ENCODE data around the gene FMO2. TPM values are rescaled to one million over a fixed set of nuclear protein-coding genes. Genes with fewer than 3 reads are reported as not detected.
"Not testable (repeated sequence)": the region's sequence is repeated elsewhere in the genome, so short reads cannot be mapped to it uniquely, and the experiment has no call there.

Gene FMO2
- total and polyA plus RNA-seq, 4 donors, result 157 to 232 (median 198) TPM

DNA sequence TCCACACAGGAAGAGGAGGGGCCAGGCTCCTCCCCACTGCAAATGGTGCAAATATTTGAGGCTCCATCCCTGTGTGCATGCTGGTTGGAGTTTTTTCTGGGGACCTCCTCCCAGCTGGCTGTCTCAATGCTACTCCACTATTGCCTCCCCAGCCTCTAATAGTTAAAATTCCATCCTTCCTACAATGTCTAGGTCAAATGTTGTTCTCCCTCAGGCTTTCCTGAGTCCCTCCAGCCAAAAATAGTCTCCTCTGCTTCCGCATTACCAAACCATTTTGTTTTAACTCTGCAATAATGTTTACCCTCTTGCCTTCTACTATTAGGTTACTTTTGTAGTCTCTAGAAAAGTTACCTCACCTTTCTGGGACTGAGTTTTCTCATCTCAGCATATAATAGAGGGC lies 33.6 kb downstream of the FMO2 start:
- Histone ChIP-seq H3K27me3 (ENCODE audit: control insufficient read depth in 1 of 2, insufficient read depth in 2 of 2, low read length in 1 of 2) (no peaks in the 10 kb centered on the region), H3K4me3 (ENCODE audit: low read length in 2 of 2) (no peak overlapping the region), H3K9me3 (ENCODE audit: control insufficient read depth, low read length) (no peaks in the 10 kb centered on the region), H3K27ac (ENCODE audit: low read depth in 1 of 2, low read length in 2 of 2) (peak overlapping the region; percentile 77 to 95), H3K36me3 (ENCODE audit: control insufficient read depth in 1 of 2, insufficient read depth in 2 of 2, low read length in 1 of 2) (no peaks in the 10 kb centered on the region), H3K4me1 (ENCODE audit: control insufficient read depth in 1 of 2, insufficient read depth in 2 of 2, low read length in 2 of 2) (peaks cover 5 to 6% of the 10 kb centered on the region in 2 donors)
- DNase-seq, result no peak
- 7 to 11% methylated on average over 1 of the region's 1 CpG for whole genome bisulfite sequencing, 2 donors
- ATAC-seq (ENCODE audit: low FRiP score), result peak; percentile 21
- intact Hi-C loops (cut with DNase I), result loop anchor here (5.0 kb wide), 1 partner anchor 76 kb away; no protein-coding TSS in a partner anchor

DNA sequence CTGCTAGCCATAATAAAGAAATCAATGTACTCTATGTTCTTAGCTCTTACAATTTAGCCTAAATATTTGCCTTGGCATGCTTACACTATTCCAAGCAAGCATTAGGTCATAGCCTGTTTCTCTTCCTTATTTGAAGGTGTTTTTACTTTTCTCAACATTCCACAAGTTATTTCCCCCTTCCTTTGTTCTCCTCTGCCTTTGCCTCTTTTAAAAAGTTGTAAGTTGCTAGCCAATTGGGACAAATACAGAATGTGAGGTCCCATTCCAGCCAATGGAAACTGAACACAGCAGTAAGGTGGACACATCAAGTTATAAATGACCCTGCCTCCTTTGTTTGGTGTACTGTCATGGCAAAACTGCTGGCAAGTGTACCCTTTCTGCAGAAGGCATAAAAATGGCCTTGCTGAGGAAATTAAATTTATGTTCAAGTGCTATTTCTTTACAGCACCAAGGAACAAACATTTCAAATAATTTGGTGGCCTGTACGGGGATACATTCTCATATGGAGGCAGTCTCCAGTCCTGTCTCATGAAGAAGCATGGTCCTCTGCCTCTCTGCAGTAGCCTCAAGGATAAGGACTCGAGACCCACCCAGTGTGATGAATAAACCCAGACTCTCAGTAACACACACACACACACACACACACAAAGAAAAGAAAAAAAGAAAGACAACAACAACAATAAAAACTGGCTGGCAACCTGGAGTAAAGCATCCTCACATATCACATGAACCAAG lies 34.4 kb downstream of the FMO2 start:
- intact Hi-C loops (cut with DNase I), result loop anchor here (5.0 kb wide), 1 partner anchor 77 kb away; no protein-coding TSS in a partner anchor
- Histone ChIP-seq H3K9me3 (ENCODE audit: control insufficient read depth, low read length) (no peaks in the 10 kb centered on the region), H3K4me3 (ENCODE audit: low read length in 2 of 2) (no peak overlapping the region), H3K27ac (ENCODE audit: low read depth in 1 of 2, low read length in 2 of 2) (peak overlapping the region; percentile 97 to 98), H3K4me1 (ENCODE audit: control insufficient read depth in 1 of 2, insufficient read depth in 2 of 2, low read length in 2 of 2) (peaks cover 5 to 6% of the 10 kb centered on the region in 2 donors), H3K27me3 (ENCODE audit: control insufficient read depth in 1 of 2, insufficient read depth in 2 of 2, low read length in 1 of 2) (no peaks in the 10 kb centered on the region), H3K36me3 (ENCODE audit: control insufficient read depth in 1 of 2, insufficient read depth in 2 of 2, low read length in 1 of 2) (no peaks in the 10 kb centered on the region)
- DNase-seq (no peak), ATAC-seq (ENCODE audit: low FRiP score) (no peak)
- WGBS, 2 donors, result 24 to 39% methylated on average over 2 of the region's 2 CpGs

DNA sequence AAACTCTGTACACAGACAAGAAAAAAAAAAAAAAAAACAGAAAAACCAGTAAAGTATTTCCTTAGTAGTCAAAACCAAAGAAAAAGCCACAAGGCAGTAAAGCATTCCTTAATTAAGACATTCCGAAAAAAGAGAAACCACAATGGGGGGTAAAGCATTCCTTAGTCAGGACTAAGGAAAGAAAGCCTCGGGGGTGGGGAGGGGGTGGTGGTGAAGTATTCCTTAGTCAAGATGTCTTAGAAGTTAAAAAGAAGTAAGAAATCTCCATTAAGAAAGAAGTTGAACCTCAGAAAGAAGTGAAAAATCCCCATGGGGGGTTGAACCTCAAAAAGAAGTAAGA lies 35.0 kb downstream of the FMO2 start:
- peaks cover 5 to 6% of the 10 kb centered on the region in 2 donors for H3K4me1 ChIP-seq (ENCODE audit: control insufficient read depth in 1 of 2, insufficient read depth in 2 of 2, low read length in 2 of 2)

DNA sequence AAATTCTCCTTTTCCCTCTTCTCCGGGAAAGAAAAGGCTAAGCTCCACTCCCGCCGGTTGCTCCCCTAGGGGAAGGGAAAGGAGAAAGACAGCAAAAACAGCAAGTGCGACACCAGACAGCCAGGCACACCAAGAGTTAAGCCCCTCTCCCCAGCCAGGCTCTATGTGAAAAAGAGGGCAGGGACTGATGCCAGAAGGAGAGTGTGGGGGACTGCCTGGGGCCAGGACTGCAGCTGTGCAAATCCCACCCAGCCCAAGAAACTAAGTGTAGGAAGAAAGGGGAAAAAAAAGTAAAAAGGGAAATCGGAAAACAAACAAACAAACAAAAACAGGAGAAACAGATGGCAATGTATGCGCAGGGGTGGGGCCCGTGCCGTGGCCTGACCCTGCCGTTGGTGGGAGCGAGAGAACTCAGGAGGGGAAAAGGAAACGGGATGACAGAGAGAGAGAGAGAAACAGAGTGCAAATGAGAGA lies 35.5 kb downstream of the FMO2 start:
- WGBS, 2 donors, result 23% methylated on average over 11 of the region's 11 CpGs
- no peak for ATAC-seq (ENCODE audit: low FRiP score)
- peaks cover 5 to 6% of the 10 kb centered on the region in 2 donors for H3K4me1 ChIP-seq (ENCODE audit: control insufficient read depth in 1 of 2, insufficient read depth in 2 of 2, low read length in 2 of 2)
- H3K36me3 ChIP-seq (ENCODE audit: control insufficient read depth in 1 of 2, insufficient read depth in 2 of 2, low read length in 1 of 2), result no peaks in the 10 kb centered on the region
- H3K4me3 ChIP-seq (ENCODE audit: low read length in 2 of 2), result no peak overlapping the region
- H3K27me3 ChIP-seq (ENCODE audit: control insufficient read depth in 1 of 2, insufficient read depth in 2 of 2, low read length in 1 of 2), result no peaks in the 10 kb centered on the region
- intact Hi-C loops (cut with DNase I), result no loop called here
- no peak for DNase-seq
- H3K9me3 ChIP-seq (ENCODE audit: control insufficient read depth, low read length), result no peaks in the 10 kb centered on the region
- peak overlapping the region; percentile 97 to 100 for H3K27ac ChIP-seq (ENCODE audit: low read depth in 1 of 2, low read length in 2 of 2)

More for the DNA sequence above, 35.0 kb downstream of the FMO2 start:
- Histone ChIP-seq H3K27me3 (ENCODE audit: control insufficient read depth in 1 of 2, insufficient read depth in 2 of 2, low read length in 1 of 2) (no peaks in the 10 kb centered on the region), H3K36me3 (ENCODE audit: control insufficient read depth in 1 of 2, insufficient read depth in 2 of 2, low read length in 1 of 2) (no peaks in the 10 kb centered on the region), H3K4me3 (ENCODE audit: low read length in 2 of 2) (no peak overlapping the region), H3K27ac (ENCODE audit: low read depth in 1 of 2, low read length in 2 of 2) (peak overlapping the region in 1 of 2 donors; percentile 97), H3K9me3 (ENCODE audit: control insufficient read depth, low read length) (no peaks in the 10 kb centered on the region)
- ATAC-seq (ENCODE audit: low FRiP score), result no peak
- no peak for DNase-seq
- intact Hi-C loops (cut with DNase I), result no loop called here
- WGBS, 2 donors, result 11 to 21% methylated on average over 2 of the region's 2 CpGs

DNA sequence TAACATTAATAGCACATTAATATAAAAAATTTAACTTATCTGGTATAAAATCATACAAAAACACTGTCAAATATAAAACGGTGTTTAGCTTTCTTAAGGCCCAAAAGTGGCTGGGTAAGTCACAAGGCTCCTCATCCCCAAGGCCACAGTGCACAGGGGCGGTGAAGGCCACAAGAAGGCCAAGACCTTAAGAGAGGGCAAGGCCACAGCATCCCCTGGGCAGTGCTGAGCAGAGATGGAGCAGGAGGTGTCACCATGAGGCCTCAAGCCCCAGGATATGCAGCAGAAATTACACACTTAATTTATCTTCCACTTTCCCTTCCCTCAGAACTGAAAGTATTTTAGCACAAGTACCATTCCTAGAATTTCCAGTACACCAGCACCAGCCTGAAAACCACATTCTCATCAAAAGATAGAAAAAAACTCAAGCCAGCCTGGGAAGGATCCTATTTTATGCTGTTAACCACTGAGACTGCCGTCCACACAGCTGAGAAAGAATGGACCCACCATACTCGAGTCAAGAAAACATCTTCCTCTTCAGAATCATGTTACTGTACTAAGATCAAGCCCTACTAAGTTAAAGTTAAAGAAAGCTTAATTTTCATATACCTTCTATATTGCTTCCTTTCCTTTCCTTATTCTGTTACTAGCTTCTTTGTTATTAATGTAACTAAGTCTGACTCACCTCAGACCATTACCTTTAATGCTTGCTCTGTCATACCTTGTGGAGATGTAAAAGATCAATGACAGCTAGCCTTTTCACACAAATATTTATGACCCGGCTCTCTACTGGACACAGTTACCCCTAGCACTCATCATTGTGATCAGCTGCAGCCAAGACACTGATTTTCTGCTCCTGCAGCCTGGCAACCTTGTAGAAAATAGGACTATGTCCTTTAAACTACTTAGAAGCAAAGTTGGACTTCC lies 36.8 kb downstream of the FMO2 start:
- Histone ChIP-seq H3K27me3 (ENCODE audit: control insufficient read depth in 1 of 2, insufficient read depth in 2 of 2, low read length in 1 of 2) (no peaks in the 10 kb centered on the region), H3K27ac (ENCODE audit: low read depth in 1 of 2, low read length in 2 of 2) (peak overlapping the region in 1 of 2 donors; percentile 96), H3K36me3 (ENCODE audit: control insufficient read depth in 1 of 2, insufficient read depth in 2 of 2, low read length in 1 of 2) (no peaks in the 10 kb centered on the region), H3K4me1 (ENCODE audit: control insufficient read depth in 1 of 2, insufficient read depth in 2 of 2, low read length in 2 of 2) (peaks cover 5 to 6% of the 10 kb centered on the region in 2 donors), H3K4me3 (ENCODE audit: low read length in 2 of 2) (no peak overlapping the region), H3K9me3 (ENCODE audit: control insufficient read depth, low read length) (no peaks in the 10 kb centered on the region)
- ATAC-seq (ENCODE audit: low FRiP score), result no peak
- 37 to 38% methylated on average over 5 of the region's 5 CpGs for WGBS, 2 donors
- intact Hi-C loops (cut with DNase I), result no loop called here
- DNase-seq, result no peak

DNA sequence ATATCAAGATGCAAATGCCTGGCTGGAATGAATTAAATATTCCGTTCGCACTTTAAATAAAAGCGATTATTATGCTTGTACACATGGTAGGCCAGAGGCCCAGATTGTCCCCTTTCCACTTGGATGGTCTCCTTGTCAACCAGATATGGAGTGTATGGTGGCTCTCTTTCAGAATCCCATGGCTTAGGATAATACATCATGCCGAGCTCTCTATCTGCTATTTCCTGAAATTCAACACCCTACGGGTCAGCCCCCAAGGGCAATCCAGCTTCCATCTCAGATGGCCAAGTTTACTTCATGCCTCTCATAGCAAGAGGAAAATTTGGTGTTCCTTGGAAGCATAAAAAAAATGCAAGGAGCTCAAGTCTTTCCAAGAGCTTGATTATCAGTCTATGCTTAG lies 37.8 kb downstream of the FMO2 start:
- Histone ChIP-seq H3K9me3 (ENCODE audit: control insufficient read depth, low read length) (no peaks in the 10 kb centered on the region), H3K36me3 (ENCODE audit: control insufficient read depth in 1 of 2, insufficient read depth in 2 of 2, low read length in 1 of 2) (no peaks in the 10 kb centered on the region), H3K4me3 (ENCODE audit: low read length in 2 of 2) (no peak overlapping the region), H3K4me1 (ENCODE audit: control insufficient read depth in 1 of 2, insufficient read depth in 2 of 2, low read length in 2 of 2) (peaks cover 5 to 6% of the 10 kb centered on the region in 2 donors), H3K27ac (ENCODE audit: low read depth in 1 of 2, low read length in 2 of 2) (peak overlapping the region; percentile 71 to 72), H3K27me3 (ENCODE audit: control insufficient read depth in 1 of 2, insufficient read depth in 2 of 2, low read length in 1 of 2) (no peaks in the 10 kb centered on the region)
- ATAC-seq (ENCODE audit: low FRiP score) (peak; percentile 74), DNase-seq (no peak)
- intact Hi-C loops (cut with DNase I), result no loop called here
- WGBS, 2 donors, result 6 to 14% methylated on average over 5 of the region's 5 CpGs

DNA sequence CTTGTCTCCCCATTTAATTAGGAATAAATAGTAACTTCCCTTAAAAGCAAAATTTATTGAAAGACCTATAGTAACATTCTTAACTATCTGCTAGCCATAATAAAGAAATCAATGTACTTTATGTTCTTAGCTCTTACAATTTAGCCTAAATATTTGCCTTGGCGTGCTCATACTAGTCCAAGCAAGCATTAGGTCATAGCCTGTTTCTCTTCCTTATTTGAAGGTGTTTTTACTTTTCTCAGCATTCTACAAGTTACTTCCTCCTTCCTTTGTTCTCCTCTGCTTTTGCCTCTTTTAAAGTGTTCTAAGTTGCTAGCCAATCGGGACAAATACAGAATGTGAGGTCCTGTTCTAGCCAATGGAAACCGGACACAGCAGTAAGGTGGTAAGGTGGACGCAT lies 39.2 kb downstream of the FMO2 start:
- peak overlapping the region; percentile 68 to 76 for H3K27ac ChIP-seq (ENCODE audit: low read depth in 1 of 2, low read length in 2 of 2)
- H3K9me3 ChIP-seq (ENCODE audit: control insufficient read depth, low read length); H3K4me1 ChIP-seq (ENCODE audit: control insufficient read depth in 1 of 2, insufficient read depth in 2 of 2, low read length in 2 of 2); H3K36me3 ChIP-seq (ENCODE audit: control insufficient read depth in 1 of 2, insufficient read depth in 2 of 2, low read length in 1 of 2); H3K4me3 ChIP-seq (ENCODE audit: low read length in 2 of 2); DNase-seq; H3K27me3 ChIP-seq (ENCODE audit: control insufficient read depth in 1 of 2, insufficient read depth in 2 of 2, low read length in 1 of 2); intact Hi-C loops (cut with DNase I); ATAC-seq (ENCODE audit: low FRiP score): not testable (repeated sequence)
- 47 to 50% methylated on average over 4 of the region's 4 CpGs for WGBS, 2 donors

DNA sequence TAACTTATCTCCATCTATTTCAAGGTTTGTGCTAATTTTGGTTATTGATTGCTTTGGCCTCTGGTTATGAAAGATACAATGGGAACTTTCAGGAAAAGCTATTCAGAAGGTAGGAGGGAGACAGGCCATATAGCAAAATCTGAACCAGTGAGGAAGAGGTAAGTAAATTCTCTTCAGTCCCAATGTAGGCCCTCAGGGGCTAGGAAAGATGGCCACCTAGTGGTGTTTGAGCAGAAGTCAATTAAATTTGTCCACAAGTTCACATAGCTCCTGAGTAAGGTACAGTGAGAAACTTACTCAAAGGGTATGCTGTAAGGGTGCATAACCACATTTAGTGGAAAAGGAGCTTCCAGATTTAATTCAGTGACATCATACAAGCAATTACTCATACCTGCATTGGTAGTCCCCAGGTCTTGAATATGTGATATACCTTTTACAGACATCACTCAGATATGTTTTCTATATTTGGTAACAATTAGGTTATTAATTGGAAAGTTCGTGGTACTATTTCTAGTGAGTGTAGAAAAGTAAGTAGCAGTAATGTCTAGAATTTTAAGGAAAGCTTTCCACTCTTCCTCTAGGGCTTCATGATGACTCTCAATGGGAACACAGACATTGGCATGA lies 41.8 kb downstream of the FMO2 start:
- Histone ChIP-seq H3K9me3 (ENCODE audit: control insufficient read depth, low read length) (no peaks in the 10 kb centered on the region), H3K27ac (ENCODE audit: low read depth in 1 of 2, low read length in 2 of 2) (no peak overlapping the region), H3K4me3 (ENCODE audit: low read length in 2 of 2) (no peak overlapping the region), H3K4me1 (ENCODE audit: control insufficient read depth in 1 of 2, insufficient read depth in 2 of 2, low read length in 2 of 2) (peaks cover 0 to 2% of the 10 kb centered on the region in 2 donors), H3K27me3 (ENCODE audit: control insufficient read depth in 1 of 2, insufficient read depth in 2 of 2, low read length in 1 of 2) (no peaks in the 10 kb centered on the region), H3K36me3 (ENCODE audit: control insufficient read depth in 1 of 2, insufficient read depth in 2 of 2, low read length in 1 of 2) (no peaks in the 10 kb centered on the region)
- intact Hi-C loops (cut with DNase I), result loop anchor here (1.0 to 5.0 kb wide), 3 partner anchors 146 to 260 kb away; no protein-coding TSS in a partner anchor
- ATAC-seq (ENCODE audit: low FRiP score) (peak; percentile 85), DNase-seq (peak in 1 of 2 donors; percentile 49)
- WGBS, 2 donors, result 36 to 47% methylated on average over 1 of the region's 1 CpG

Measured in aorta (tissue), 5 donors.